Endothelial cell (in vitro differentiated cells): Measurements from ENCODE around the gene SMLR1. TPM values are rescaled to one million over a fixed set of nuclear protein-coding genes. Genes with fewer than 3 reads are reported as not detected.

Experiments
- DNase-seq: peaks from one replicate; pipeline ENCODE4 v3.0.0; 2021; ENCODE audit warnings: low spot score
- H3K27ac Mint-ChIP-seq: one replicate; pipeline ENCODE4 v1.8.0; 2021; ENCODE audit warnings: mixed read lengths, inconsistent platforms; ENCODE audit not compliant: unreplicated experiment
- H3K27me3 Mint-ChIP-seq: one replicate; pipeline ENCODE4 v1.8.0; 2021; ENCODE audit warnings: mild to moderate bottlenecking, moderate library complexity, mixed read lengths, inconsistent platforms; ENCODE audit not compliant: unreplicated experiment
- H3K36me3 Mint-ChIP-seq: one replicate; pipeline ENCODE4 v1.8.0; 2021; ENCODE audit warnings: mild to moderate bottlenecking, low read depth, mixed read lengths, inconsistent platforms; ENCODE audit not compliant: unreplicated experiment
- H3K4me1 Mint-ChIP-seq: one replicate; pipeline ENCODE4 v1.8.0; 2021; ENCODE audit warnings: mild to moderate bottlenecking, mixed read lengths, inconsistent platforms; ENCODE audit not compliant: unreplicated experiment
- H3K4me3 Mint-ChIP-seq: one replicate; pipeline ENCODE4 v1.8.0; 2021; ENCODE audit warnings: mild to moderate bottlenecking, mixed read lengths, inconsistent platforms; ENCODE audit not compliant: unreplicated experiment
- H3K9me3 Mint-ChIP-seq: one replicate; pipeline ENCODE4 v1.8.0; 2021; ENCODE audit warnings: mixed read lengths, inconsistent platforms; ENCODE audit not compliant: unreplicated experiment
- total RNA-seq: library from RNA; stranded (reverse); fragmentation: NEBNext Ultra II Directional; extraction: Animal tissue kit (Norgen Biotek cat#: 25700); gene quantifications from one replicate; pipeline ENCODE4 v1.2.1, GENCODE V29; 2021; ENCODE audit not compliant: unreplicated experiment
- TF ChIP-seq, protein P1 (sequence below): fragments of 200-600 bp; sonication (generic); IDR thresholded peaks from one replicate; pipeline ENCODE4 v1.5.0; 2021; ENCODE audit warnings: antibody characterized with exemption; ENCODE audit not compliant: unreplicated experiment

SMLR1 gene
- total RNA-seq, 1 donor from 2014 or later, result not detected

GRCh38 chr6:130783416-130784107 is 43.6 kb upstream of the SMLR1 start:
- Mint-ChIP-seq H3K4me3 (no peak overlapping the region), H3K27me3 (peaks cover 1% of the 10 kb centered on the region), H3K27ac (no peak overlapping the region)

GRCh38 chr6:130787726-130788500 is 39.3 kb upstream of the SMLR1 start:
- no peaks in the 10 kb centered on the region for H3K36me3 Mint-ChIP-seq
- no peak overlapping the region for H3K4me3 Mint-ChIP-seq
- H3K27ac Mint-ChIP-seq, result no peak overlapping the region
- H3K4me1 Mint-ChIP-seq, result no peaks in the 10 kb centered on the region
- no peaks in the 10 kb centered on the region for H3K9me3 Mint-ChIP-seq
- no peak for DNase-seq
- H3K27me3 Mint-ChIP-seq, result no peaks in the 10 kb centered on the region
- TF ChIP-seq, protein P1, sequence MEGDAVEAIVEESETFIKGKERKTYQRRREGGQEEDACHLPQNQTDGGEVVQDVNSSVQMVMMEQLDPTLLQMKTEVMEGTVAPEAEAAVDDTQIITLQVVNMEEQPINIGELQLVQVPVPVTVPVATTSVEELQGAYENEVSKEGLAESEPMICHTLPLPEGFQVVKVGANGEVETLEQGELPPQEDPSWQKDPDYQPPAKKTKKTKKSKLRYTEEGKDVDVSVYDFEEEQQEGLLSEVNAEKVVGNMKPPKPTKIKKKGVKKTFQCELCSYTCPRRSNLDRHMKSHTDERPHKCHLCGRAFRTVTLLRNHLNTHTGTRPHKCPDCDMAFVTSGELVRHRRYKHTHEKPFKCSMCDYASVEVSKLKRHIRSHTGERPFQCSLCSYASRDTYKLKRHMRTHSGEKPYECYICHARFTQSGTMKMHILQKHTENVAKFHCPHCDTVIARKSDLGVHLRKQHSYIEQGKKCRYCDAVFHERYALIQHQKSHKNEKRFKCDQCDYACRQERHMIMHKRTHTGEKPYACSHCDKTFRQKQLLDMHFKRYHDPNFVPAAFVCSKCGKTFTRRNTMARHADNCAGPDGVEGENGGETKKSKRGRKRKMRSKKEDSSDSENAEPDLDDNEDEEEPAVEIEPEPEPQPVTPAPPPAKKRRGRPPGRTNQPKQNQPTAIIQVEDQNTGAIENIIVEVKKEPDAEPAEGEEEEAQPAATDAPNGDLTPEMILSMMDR, result no peak

More at GRCh38 chr6:130783416-130784107, 43.6 kb upstream of the SMLR1 start:
- no peaks in the 10 kb centered on the region for H3K9me3 Mint-ChIP-seq
- no peak for DNase-seq
- no peaks in the 10 kb centered on the region for H3K36me3 Mint-ChIP-seq
- H3K4me1 Mint-ChIP-seq, result no peaks in the 10 kb centered on the region
- TF ChIP-seq, protein P1, result no peak

- Mint-ChIP-seq H3K4me1 (no peaks in the 10 kb centered on the region), H3K27ac (no peak overlapping the region), H3K27me3 (no peaks in the 10 kb centered on the region), H3K36me3 (no peaks in the 10 kb centered on the region), H3K4me3 (no peak overlapping the region), H3K9me3 (no peaks in the 10 kb centered on the region)
- no peak for DNase-seq
- TF ChIP-seq, protein P1, result no peak
Observed at GRCh38 chr6:130788954-130789353, 38.3 kb upstream of the SMLR1 start.

DNA sequence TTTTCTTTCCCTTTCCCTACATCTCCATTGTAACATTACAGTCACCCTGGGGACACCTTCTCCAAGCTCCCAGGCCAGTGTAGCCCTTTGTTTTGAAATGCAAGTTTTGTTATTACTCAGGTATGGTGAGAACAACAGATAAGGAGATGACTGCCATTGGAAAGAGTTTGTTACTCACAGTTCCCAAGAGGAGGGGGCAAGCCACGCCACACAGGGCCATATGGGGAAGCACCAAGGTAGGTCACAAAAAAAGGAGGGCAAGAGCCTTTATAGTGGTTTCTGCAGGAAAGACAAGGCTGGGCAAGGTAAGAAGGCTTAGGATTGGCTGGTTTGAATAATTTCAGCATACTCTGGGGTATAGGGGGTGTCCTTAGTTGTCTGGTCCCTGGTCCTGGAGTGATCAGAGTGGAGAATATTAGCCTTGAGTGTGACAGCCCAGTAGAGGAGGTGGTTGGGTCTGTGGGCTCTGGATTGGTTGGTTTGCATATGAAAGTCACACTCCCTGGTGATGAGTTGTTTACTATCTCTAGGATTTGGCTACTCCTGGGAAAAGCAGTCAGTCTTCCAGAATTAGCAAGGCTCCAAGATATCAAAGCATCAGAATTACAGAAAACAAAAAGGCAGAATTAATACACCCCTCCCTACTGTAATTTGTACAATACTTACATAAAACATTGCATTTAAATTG is 33.1 kb upstream of the SMLR1 start:
- H3K4me1 Mint-ChIP-seq, result peaks cover 3% of the 10 kb centered on the region
- H3K4me3 Mint-ChIP-seq, result no peak overlapping the region
- H3K27me3 Mint-ChIP-seq, result no peaks in the 10 kb centered on the region
- TF ChIP-seq, protein P1, result no peak
- no peak for DNase-seq
- no peak overlapping the region for H3K27ac Mint-ChIP-seq
- no peaks in the 10 kb centered on the region for H3K9me3 Mint-ChIP-seq
- H3K36me3 Mint-ChIP-seq, result no peaks in the 10 kb centered on the region

DNA sequence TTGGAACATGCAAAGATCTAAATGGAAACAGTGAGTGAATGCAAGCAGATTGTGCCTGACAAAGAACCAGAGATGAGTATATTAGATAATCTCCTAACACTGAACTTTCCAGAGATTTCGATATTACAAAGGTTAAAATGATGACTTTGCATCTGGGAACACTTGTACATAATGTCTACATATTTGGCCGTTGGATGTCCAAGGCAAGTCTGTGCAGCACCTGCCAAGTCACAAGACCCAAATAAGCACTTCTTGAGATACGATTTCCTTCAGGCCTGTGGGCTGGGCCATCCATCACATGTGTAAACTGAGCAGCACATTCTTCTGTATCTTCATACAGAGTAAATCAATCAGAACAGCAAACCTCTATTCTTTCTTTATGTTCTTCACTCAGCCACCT is 32.5 kb upstream of the SMLR1 start:
- TF ChIP-seq, protein P1, result no peak
- Mint-ChIP-seq H3K4me3 (no peak overlapping the region), H3K4me1 (peaks cover 3% of the 10 kb centered on the region), H3K9me3 (no peaks in the 10 kb centered on the region), H3K27me3 (no peaks in the 10 kb centered on the region), H3K36me3 (no peaks in the 10 kb centered on the region), H3K27ac (no peak overlapping the region)
- no peak for DNase-seq
